ENCODE data around the gene MRPL46.

DNA sequence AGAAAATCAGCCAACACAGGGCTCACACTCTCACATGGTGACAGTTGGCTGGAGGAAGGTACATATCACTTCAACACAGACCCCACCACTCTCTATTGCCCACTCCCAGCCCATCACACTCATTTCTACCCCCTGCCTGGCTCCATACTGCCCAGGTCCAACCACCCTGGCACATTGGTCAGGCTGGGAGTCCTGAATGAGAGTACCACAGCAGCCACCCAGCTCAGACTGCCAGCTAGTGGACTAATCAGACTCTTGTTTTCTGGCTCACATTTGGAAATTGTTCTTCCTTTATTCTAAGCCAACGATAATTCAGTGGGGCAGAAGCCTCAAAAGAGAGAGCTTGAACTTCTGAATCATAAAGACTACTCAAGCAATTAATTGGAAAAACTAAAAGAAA lies 20.0 kb downstream of the MRPL46 start:
- TF ChIP-seq TBP (IDR thresholded peaks at IDR 0.05; ENCODE audit: low read depth, low read length) (no peak), RBBP5 (IDR thresholded peaks at IDR 0.05; ENCODE audit: borderline replicate concordance, low read depth, low read length) (no peak), SP1 (IDR thresholded peaks at IDR 0.05; ENCODE audit: low read depth, low read length) (no peak), CTCF (IDR thresholded peaks at IDR 0.05; ENCODE audit: control extremely low read depth in 1 of 3, insufficient read depth in 1 of 3, low read depth in 1 of 3, low read length in 3 of 3) (no peak), RFX5 (IDR thresholded peaks at IDR 0.05; ENCODE audit: borderline replicate concordance, low read depth, low read length) (no peak), EZH2 (IDR thresholded peaks at IDR 0.05; ENCODE audit: low read depth, low read length, severe bottlenecking) (no peak), YY1 (IDR thresholded peaks at IDR 0.05; ENCODE audit: low read depth, low read length) (no peak), POLR2A (IDR thresholded peaks at IDR 0.05; ENCODE audit: control extremely low read depth in 1 of 2, low read depth in 2 of 2, low read length in 2 of 2) (no peak), HDAC6 (IDR thresholded peaks at IDR 0.05; ENCODE audit: low read depth, low read length) (no peak)
- TF ChIP-seq, protein P1, sequence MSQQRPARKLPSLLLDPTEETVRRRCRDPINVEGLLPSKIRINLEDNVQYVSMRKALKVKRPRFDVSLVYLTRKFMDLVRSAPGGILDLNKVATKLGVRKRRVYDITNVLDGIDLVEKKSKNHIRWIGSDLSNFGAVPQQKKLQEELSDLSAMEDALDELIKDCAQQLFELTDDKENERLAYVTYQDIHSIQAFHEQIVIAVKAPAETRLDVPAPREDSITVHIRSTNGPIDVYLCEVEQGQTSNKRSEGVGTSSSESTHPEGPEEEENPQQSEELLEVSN (IDR thresholded peaks at IDR 0.05) = no peak

All from H1 (cell line).